ENCODE data around the gene CFAP157. TPM values are rescaled to one million over a fixed set of nuclear protein-coding genes. Genes with fewer than 3 reads are reported as not detected.

Gene CFAP157
- total RNA-seq, 4 donors from 2014 or later, result 2.1 to 5.4 (median 4.4) TPM; not detected in 1

DNA sequence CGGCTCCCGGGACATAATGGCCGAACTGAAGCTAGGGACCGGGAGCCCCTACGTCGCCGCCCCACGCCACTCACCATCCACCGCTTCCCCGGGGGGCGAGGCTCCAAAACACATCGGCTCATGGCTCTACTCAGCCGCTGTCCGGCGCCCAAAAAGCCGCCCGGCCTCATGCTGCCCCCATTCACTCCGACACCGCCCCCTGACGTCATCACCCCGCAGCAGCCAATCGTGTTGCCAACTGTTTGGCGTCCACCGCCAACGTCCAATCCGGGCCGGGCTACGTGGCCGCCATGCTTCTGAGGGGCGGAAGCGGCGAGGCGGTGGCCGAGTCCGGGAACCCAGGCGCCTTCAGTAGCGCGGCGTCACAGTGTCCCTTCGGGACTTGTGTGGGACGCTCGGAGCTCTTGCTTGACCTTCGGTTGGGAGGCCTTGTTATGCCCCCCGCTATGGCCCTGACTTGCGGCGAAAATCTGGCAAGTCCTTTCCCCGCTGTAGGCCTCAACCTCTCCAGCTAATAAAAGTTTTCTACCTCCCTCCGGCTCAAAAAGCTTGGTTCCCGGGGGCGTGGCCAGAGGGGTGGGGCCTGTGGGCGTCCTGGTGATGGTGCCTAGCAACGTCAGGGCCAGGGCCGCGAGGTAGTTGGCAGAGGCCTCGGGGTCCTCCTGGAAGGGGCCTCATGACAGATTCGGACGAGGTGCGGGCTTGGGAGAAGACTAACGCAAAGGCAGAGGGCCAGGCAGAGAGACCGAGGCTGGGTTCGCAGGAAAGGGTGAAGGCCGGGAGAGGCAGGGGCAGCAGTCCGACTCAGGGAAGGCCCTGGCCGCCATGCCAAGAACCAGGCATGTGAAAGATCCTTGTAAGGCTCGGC lies 8.9 kb downstream of the CFAP157 start, which contains the start of the genes PTRH1 and TTC16:
PTRH1 (minus strand) TSS at position 194 of the 868 bp plus-strand sequence; CDS start at position 170, 24 bp downstream.
TTC16 (plus strand) TSS at position 610 of the 868 bp plus-strand sequence; CDS start at position 677, 67 bp downstream.
- TF ChIP-seq CTCF (IDR thresholded peaks at IDR 0.05) (no peak), POLR2A (IDR thresholded peaks at IDR 0.05) (peak in 1 of 2 donors; percentile 59)
- H3K9me3 ChIP-seq, result no peaks in the 10 kb centered on the region
- H3K27ac ChIP-seq, result peak within 1 kb of the TSS; percentile 38 to 86
- H3K4me1 ChIP-seq, result no peaks in the 10 kb centered on the region
- peak; percentile 97 for DNase-seq
- intact Hi-C loops (cut with DNase I; ENCODE audit: low total_unique reads), result no loop called here
- no peaks in the 10 kb centered on the region for H3K27me3 ChIP-seq
- H3K36me3 ChIP-seq, result no peaks in the 10 kb centered on the region
- H3K4me3 ChIP-seq, result peak within 1 kb of the TSS; percentile 61 to 74

GRCh38 chr9:127716412-127716811 lies 9.6 kb downstream of the CFAP157 start:
- no peak for TF ChIP-seq POLR2A (IDR thresholded peaks at IDR 0.05)
- TF ChIP-seq CTCF (IDR thresholded peaks at IDR 0.05), result no peak
- intact Hi-C loops (cut with DNase I; ENCODE audit: low total_unique reads), result no loop called here
- peak overlapping the region; percentile 38 to 86 for H3K27ac ChIP-seq
- H3K36me3 ChIP-seq, result no peaks in the 10 kb centered on the region
- peak overlapping the region; percentile 61 to 74 for H3K4me3 ChIP-seq
- no peaks in the 10 kb centered on the region for H3K27me3 ChIP-seq
- DNase-seq, result no peak
- H3K9me3 ChIP-seq, result no peaks in the 10 kb centered on the region
- no peaks in the 10 kb centered on the region for H3K4me1 ChIP-seq

- H3K27ac ChIP-seq, result no peak overlapping the region
- no peaks in the 10 kb centered on the region for H3K27me3 ChIP-seq
- intact Hi-C loops (cut with DNase I; ENCODE audit: low total_unique reads), result no loop called here
- no peak for TF ChIP-seq CTCF (IDR thresholded peaks at IDR 0.05)
- no peak for TF ChIP-seq POLR2A (IDR thresholded peaks at IDR 0.05)
- H3K36me3 ChIP-seq, result no peaks in the 10 kb centered on the region
- H3K9me3 ChIP-seq, result no peaks in the 10 kb centered on the region
- DNase-seq, result no peak
- no peak overlapping the region for H3K4me3 ChIP-seq
- H3K4me1 ChIP-seq, result no peaks in the 10 kb centered on the region
Measured at GRCh38 chr9:127717766-127718165, 11.0 kb downstream of the CFAP157 start.

GRCh38 chr9:127720031-127720864 lies 13.5 kb downstream of the CFAP157 start:
- Histone ChIP-seq H3K27me3 (no peaks in the 10 kb centered on the region), H3K9me3 (no peaks in the 10 kb centered on the region), H3K36me3 (no peaks in the 10 kb centered on the region), H3K4me1 (no peaks in the 10 kb centered on the region), H3K27ac (no peak overlapping the region), H3K4me3 (no peak overlapping the region)
- TF ChIP-seq POLR2A (IDR thresholded peaks at IDR 0.05) (no peak), CTCF (IDR thresholded peaks at IDR 0.05) (no peak)
- no peak for DNase-seq
- intact Hi-C loops (cut with DNase I; ENCODE audit: low total_unique reads), result loop anchor here (10.0 kb wide), 1 partner anchor 125 kb away; no protein-coding TSS in a partner anchor

All from uterus (tissue), 4 donors.